Hematopoietic multipotent progenitor cell treated with erythropoietin and hydrocortisone succinate and interleukin-3 and kit ligand, for 6 days (in vitro differentiated cells): Measurements from ENCODE around the gene HDAC6.
A peak's percentile ranks its signal among the peaks of the same experiment; 100 is the strongest.
"Not testable (repeated sequence)": the region's sequence is repeated elsewhere in the genome, so short reads cannot be mapped to it uniquely, and the experiment has no call there.

Source experiments
- DNase-seq: peaks from one replicate; pipeline ENCODE4 v3.0.0-alpha.2; 2015

Gene HDAC6

DNA sequence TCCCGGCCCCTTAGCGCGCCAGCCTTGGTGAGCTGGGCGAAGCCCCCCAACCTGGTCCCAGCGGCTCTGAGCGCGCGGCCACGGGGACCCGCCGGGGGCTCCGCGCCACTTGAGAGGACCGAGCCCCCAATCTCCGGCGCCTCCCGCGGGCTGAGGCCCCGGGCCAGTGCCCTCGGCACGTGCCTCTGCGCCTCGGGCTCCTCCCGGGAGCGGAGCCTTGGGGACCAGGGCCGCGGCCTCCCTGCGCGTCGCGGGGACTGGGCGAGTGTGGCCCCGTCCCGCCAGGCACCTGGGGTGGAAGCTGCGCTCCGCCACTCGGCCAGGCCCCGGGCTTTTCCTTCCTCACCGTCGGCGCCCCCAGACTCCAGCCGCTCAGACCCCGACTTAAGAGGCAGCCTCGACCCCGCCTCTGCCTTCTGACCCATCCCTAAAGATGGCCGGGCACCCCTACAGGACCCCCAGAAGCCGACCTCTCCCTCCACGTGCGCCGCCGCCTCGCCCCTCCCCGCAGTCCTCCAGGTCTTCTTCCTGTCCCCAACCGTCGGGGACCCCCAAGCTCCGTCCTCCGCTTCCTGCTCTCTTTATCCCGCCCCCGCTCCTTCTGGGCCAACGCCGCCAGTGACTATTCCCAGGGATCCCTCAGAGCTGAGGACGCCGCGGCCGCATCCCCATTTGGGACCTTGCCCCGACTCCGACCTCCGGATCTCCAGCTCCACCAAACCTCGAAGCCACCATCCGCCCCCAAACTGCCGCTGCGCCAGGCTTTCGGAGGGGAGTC lies 25.2 kb downstream of the HDAC6 start:
- no peak for DNase-seq

DNA sequence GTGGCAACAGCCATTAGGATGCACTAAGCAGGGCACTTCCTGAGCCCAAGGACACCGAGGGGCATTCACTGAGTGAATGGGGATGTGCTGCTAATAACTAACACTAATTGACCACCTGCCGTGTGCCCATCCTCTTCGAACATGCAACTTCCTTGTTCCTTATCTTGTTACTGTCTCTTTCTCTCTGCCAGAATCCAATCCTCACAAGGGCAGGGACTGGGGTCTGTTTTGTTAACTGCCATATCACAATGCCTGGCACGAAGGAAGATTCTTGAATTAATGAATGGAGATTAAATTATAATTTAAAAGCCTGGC lies 25.7 kb downstream of the HDAC6 start:
- no peak for DNase-seq

DNA sequence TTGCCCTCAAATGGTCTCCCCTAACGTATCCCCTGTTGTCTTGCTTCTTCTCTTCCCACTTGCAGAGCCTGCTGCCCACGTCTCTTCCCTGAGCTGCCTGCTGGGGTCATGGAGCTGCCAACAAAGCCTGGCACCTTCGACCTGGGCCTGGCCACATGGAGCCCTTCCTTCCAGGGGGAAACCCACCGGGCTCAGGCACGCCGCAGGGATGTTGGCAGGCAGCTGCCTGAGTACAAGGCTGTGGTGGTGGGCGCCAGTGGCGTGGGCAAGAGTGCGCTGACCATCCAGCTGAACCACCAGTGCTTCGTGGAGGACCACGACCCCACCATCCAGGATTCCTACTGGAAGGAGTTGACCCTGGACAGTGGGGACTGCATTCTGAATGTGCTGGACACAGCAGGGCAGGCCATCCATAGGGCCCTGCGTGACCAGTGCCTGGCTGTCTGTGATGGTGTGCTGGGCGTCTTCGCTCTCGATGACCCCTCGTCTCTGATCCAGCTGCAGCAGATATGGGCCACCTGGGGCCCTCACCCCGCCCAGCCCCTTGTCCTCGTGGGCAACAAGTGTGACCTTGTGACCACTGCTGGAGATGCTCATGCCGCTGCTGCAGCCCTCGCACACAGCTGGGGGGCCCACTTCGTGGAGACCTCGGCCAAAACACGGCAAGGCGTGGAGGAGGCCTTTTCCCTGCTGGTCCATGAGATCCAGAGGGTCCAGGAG lies 27.3 kb downstream of the HDAC6 start:
- DNase-seq, result no peak

DNA sequence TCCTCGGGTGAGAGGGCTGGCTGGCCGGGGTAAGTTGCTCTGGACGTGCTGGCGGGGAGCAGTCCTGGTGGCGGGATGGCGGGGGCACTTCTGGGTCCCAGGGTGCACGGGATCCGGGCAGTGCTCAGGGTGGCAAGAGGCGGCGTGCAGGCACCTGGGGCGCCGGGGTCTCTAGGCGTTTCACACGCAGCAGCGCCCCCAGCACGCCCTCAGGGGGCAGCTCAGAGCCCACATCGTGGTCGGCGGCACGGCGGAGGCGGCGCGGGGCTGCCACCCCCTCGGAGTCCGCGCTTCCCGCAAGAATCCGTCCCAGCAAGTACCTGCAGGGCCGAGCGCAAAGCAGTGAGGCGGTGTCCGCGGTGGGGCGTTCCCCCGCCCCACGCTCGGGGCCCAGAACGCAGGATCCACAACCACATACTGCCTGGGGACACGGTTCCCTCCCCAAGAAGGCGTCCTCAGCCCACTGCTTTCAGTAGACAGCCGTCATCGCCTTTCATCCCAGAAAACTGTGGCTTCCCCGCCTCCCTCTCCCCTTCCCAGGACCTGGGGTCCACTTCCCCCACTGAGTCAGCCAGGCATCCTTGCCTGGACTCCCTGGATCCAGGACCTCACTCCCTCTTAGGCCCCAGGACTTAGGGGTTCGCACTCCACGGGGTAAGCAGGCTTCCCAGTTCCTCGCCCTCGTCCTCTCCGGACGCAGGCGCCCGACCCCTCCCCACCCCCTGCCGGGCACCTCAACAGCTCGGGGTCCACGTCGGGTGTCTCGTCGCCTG lies 29.5 kb downstream of the HDAC6 start:
- DNase-seq, result no peak

DNA sequence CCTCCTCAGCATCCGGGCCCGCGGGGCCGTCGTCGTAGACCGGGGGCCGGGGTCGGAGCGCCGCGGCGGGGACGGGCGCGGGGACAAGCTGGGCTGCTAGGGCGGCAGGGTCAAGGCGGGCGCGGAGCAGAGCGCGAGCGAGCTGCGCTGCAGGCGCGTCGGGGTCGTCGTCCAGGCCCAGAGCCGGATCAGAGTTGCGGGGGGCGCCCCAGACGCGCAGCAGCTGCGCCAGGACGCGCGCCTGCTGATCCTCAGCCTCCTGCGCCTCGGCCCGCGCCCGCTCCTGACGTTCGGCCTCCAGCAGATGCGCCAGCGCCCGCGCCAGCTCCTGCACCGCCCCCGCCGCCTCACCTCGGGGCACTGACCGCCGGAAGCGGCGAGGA lies 30.0 kb downstream of the HDAC6 start:
- DNase-seq, result no peak

DNA sequence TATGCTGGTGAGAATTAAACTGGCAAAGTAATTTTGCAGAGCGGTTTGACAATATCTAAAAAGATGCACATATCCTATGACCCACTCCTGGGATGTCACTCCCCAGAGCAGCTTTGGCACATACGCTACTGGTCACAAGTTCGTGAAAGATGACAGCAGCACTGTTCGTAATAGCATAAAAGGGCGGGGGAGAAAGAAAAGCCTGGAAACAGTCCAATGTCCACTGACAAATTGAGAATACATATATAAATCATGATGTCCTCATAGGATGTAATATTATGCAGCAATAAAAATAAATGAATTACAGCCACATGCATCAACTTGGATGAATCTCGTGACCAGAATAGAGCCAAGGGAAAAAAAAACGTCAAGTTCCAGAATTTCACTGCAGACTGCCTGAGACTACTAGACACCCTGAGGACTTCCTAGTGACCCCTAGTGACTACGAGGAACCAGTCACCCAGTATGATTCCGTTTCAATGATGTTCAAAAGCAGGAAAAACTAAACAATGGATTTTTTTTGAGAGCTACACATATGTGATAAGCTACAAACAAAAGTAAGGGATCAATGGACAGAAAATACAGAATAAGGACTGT lies 31.8 kb downstream of the HDAC6 start:
- DNase-seq, result peak; percentile 44

DNA sequence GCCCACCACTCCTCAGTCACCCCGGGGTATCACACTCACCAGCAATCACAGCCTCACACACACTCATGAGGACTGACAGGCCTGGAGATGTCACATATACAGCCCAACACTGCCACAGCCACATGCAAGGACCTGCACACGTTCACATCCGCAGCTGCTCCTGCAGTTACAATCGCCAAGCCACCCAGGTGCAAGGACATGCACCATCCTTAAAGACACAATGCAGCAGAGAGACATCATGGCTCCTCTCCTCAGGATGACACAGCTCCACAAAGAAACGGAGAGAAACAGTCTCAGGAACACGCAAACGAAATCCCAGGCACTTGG lies 32.5 kb downstream of the HDAC6 start:
- DNase-seq, result no peak

DNA sequence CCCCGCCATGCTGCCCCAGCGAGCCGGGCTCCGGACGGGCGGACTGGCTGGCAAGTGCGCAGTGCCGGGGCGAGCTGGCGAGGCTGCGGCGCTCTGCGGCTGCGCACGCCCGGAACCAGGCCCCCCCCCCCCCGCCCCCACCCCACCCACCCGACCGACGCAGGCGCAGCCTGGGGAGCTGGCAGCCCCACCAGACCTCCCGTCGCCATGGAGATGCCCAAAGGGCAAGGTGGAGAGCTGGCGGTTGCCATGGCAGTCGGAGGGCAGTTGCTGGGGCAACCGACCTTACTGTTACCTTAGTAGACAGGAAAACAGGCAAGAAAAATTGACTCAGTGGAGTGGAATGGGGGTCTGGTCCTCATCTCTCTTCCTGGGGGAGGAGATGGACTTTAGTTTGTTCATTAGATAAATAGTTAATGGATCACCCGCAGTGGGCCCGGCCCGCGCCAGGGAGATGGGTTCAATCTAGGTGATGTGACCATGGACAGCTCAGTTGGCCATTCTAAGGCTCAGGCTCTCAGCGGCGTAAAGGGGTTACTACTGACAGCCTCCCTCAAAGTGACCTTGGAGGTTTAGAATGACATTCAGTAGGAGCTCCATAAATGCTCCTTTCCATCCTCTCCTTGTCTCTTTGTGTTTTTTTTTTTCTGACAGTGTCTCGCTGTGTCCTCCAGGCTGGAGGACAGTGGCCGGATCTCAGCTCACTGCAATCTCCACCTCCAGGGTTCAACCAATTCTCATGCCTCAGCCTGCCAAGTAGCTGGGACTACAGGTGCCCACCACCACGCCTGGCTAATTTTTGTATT lies 33.9 kb downstream of the HDAC6 start, which contains the start of gene PCSK1N:
Gene PCSK1N (minus strand): TSS at position 87 of the 806 bp plus-strand sequence. CDS start 78 bp downstream, at position 9.
- DNase-seq, result no peak

DNA sequence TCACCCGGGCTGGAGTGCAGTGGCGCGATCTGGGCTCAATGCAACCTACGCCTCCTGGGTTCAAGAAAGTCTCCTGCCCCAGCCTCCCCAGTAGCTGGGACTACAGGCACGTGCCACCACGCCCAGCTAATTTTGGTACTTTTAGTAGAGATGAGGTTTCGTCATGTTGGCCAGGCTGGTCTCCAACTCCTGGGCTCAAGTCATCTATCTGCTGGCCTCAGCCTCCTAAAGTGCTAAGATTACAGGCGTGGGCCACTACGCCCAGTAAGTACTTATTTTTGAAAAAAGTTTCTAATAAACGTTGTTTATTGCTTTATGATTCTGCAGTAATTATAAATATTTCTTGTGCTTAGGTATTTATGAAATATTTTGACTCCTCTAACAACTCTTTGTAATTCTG lies 37.8 kb downstream of the HDAC6 start:
- DNase-seq, result no peak

DNA sequence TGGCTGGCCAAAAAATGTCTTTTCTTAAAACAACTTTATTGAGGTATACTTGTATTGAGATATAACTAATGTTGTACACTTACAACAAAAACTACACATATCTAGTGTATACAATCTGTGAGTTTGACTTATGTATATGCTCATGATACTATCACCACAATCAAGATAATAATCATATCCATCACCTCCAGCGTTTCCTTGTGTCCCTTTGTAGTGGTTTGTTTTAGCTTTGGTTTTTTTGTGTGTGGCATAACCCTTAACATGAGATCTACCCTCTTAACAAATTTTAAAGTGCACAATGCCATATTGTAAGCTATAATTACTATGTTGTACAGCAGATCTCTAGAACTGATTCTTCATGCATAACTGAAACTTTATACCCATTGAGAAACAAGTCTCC lies 47.0 kb downstream of the HDAC6 start:
- DNase-seq, result no peak

DNA sequence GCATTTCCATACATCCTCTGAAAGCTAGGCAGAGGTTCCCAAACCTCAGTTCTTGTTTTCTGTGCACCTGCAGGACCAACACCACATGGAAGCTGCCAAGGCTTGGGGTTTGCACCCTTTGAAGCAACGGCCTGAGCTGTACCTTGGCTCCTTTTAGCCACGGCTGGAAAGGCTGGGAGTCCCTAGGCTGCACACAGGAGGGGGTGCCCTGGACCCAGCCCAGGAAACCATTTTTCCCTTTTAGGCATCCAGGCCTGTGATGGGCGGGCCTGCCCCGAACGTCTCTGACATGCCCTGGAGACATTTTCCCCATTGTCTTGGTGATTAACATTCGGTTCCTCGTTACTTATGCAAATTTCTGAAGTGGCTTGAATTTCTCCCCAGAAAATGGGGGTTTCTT lies 51.0 kb downstream of the HDAC6 start:
- DNase-seq, result no peak

DNA sequence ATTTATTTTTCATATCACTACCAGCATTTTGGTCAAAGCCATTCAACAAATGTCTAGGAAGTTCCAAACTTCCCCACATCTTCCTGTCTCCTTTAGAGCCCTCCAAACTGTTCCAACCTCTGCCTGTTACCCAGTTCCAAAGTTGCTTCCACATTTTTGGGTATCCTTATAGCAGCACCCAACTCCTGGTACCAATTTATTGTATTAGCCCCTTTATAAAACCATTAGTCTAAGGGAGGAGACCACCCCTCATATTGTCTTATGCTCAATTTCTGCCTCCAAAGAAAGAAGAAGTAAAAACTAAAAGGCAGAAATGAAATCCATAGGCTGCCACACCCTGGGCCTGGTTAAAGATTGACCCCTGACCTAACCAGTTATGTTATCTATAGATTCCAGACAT lies 51.6 kb downstream of the HDAC6 start:
- not testable (repeated sequence) for DNase-seq

DNA sequence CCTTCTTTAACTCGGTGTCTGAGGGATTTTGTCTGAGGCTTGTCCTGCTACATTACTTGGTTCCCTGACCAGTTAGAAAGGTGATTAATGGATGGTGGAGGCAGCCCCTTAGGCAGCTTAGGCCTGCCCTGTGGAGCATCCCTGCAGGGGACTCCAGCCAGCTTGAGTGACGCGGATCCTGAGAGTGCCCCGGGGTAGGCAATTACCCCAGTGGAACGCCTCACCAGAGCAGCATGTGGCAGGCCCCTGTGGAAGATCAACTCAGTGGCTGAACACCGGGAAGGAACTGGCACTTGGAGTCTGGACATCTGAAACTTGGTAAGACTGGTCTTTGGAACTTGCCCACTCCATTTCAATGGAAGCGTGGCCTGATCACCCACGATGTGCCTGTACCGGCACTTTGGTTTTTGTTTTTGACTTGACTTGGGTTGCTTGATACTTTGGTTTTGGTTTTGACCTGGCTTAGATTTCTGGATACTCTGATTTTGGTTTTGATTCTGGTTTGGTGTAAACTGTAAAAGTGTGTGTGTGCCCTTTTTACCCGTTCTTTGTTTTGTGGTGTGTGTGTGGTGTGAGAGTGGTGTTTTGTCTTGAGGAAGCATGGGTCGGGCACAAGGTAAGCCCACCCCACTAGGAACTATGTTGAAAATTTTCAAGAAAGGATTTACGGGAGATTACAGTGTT lies 52.4 kb downstream of the HDAC6 start:
- not testable (repeated sequence) for DNase-seq

DNA sequence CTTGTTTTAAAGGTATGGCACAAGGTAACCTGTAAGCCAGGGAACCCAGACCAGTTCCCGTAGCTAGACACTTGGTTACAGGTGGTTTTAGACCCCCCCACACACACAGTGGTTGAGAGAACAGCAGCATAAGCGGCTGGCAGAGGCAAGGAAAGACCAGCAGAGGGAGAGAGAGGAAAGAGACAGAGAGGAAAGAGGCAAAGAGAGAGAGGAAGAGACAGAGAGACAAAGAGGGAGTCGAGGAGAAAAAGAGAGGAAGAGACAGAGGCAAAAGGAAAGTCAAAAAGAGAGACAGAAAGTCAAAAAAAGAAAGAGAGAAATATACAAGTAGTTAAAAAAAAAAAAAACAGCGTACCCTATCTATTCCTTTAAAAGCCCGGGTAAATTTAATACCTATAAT lies 53.0 kb downstream of the HDAC6 start:
- peak; percentile 40 for DNase-seq

DNA sequence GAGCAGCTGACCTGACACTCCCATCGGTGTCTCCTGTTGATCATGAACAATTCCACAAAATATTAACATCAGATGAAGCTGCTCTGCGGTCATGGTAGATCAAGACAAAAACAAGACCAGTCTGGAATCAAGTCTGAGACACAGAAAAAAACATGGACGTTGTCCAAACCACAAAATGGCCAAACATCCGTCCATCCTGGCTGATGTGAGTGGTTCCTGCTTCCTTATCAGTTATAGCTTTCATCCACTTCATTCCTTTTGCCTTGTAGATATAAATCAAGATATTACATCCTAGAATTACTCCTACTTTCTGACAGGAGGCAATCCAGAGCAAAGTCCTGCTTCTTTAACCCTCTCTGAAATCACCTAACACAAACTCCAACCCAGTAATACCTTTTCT lies 62.3 kb downstream of the HDAC6 start:
- DNase-seq, result no peak

DNA sequence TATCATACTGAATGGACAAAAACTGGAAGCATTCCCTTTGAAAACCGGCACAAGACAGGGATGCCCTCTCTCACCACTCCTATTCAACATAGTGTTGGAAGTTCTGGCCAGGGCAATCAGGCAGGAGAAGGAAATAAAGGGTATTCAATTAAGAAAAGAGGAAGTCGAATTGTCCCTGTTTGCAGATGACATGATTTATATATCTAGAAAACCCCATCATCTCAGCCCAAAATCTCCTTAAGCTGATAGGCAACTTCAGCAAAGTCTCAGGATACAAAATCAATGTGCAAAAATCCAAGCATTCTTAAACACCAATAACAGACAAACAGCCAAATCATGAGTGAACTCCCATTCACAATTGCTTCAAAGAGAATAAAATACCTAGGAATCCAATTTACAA lies 70.2 kb downstream of the HDAC6 start:
- DNase-seq, result not testable (repeated sequence)
